GM18907 (cell line): ENCODE data around the gene HPS4.

Source experiments
- ATAC-seq: cut with Tn5 transposase; IDR thresholded peaks from one replicate; pipeline ENCODE4 v1.9.1; 2021; ENCODE audit warnings: mild to moderate bottlenecking, moderate library complexity; ENCODE audit not compliant: unreplicated experiment

The HPS4 gene

GRCh38 chr22:26499188-26499703 lies 15.7 kb upstream of the HPS4 start:
- no peak for ATAC-seq

DNA sequence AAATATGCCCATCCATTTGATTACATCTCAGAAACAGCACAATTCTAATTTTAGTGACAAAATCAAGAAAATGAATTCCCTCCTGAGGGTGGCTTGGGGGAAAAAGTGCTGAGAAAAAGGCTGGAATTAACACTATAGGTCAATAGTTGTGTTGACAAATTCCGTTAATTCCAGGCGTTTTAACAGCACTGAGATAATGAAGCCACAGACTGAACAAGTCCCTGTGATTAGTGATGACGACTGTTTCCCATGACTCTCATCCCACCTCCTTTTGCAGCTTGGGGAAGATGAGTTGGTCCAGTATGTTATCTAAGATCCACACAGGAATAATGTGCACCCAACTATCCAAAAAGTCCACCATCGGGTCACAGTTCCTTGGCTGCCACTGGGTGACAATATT lies 12.9 kb upstream of the HPS4 start:
- no peak for ATAC-seq

GRCh38 chr22:26494506-26494905 lies 10.9 kb upstream of the HPS4 start:
- no peak for ATAC-seq

DNA sequence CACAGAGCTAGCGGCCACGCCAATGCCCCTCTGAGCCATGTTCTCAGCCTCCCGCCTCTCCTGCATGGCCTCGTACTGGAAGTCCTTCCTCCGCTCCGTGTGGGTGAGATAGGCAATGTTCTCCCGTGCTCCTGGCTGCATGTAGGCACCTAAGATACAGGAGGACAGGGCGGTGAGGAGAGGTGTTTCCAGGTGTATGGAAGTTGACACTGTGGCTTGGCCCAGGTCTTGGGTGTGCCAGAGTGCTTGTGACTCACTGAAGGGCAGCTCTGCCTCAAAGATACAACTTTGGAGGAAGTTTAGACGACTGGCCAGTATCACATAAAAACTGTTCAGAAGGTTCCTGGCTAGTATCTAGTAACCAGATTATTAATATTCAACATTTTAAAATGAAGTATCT lies 8.6 kb upstream of the HPS4 start:
- ATAC-seq, result no peak

- ATAC-seq, result no peak
Observed at GRCh38 chr22:26489447-26490036, 6.0 kb upstream of the HPS4 start.

DNA sequence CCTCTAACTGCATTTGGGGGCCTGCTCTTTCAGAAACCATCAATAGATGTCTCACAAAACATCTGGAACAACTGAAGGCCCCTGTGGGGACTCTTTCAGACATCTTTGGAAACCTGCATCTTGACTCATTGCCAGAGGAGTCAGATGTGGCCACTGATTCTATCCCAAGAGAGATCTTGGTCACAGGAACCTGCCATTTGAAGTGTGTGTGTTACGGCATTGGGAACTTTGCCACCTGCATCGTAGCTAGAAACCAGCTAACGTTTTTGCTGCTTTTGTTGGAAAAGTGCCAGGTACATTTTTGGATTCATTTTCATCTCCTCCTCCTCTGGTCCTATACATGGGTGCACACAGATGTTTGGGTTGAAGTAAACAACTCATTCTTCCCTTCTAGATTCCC lies 4.4 kb upstream of the HPS4 start:
- ATAC-seq, result no peak

DNA sequence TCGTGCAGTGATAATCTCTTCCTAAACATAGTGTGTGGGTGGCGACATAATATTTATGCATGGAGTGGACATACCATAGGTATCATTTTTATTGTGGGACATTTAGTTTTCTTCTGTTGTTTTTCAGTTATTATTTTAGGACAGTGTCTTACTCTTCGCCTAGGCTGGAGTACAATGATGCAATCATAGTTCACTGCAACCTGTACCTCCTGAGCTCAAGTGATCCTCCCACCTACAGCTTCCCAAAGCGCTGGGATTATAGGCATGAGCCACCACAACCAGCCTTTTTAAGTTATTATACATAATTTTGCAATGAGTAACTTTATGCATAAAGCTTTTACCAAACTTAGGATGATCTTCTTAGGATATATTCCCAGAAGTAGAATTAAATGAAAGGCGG lies 2.8 kb upstream of the HPS4 start:
- ATAC-seq, result no peak

- ATAC-seq, result no peak
Observed at GRCh38 chr22:26485806-26486390, 2.3 kb upstream of the HPS4 start.

DNA sequence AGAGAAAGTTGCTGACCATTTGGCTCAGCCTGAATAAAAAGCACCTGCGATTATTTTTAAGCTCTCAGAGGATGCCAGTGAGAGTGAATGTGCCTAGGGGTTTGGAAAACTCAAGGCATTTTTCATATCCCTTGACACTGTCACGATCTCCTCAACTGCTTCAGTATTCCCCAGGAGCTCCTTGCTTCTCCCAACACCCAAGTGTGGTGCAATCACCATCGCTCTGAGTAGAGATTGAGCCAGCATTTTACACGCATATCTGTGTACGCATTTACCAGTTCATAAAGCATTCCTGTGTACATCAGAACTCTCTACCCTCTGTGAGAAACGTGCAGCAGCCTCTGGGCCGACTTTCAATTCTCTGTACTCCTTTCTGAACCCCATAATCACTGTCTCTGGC lies 1.4 kb upstream of the HPS4 start:
- no peak for ATAC-seq

- no peak for ATAC-seq
Observed at GRCh38 chr22:26484360-26484706, 750 bp upstream of the HPS4 start.

DNA sequence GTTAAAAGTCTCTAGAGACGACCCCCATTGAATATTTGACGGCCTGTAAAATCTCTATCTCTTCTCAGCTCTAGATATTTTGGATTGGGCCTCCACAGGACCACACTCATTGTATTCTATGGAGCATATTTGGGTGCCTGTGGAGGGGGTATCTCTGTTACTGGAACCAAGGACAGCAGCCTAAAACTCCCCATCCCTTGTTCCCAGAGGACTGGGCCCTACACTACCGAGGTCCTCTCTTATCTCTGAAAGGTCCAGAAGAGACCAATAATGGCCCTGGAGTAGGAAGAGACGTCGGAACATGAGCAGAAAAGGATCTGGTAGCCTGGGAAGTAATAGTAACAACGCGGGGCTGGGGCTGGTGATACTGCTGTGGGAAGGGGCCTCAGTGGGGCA lies 542 bp downstream of the HPS4 start:
- peak; percentile 15 for ATAC-seq

GRCh38 chr22:26482161-26482560 lies 1.4 kb downstream of the HPS4 start:
- no peak for ATAC-seq

DNA sequence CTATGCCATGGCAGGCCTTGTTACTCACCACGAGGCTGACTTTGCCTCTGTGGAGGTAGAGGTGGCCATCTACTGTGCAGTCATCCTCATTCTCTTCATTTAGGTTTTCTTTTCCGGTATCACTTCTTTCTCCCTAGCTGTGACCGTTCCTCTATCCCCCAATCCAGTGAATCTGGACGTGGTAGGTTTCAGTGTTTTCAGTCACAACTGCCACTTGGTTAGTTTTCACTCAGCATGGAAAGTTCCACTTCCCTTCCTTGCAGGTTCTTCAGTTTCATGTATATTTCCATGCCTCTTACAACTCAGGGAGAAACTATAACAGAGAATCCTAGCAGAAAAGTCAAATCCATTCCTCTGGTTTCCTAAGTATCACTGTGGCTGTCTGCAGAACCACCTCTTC lies 1.9 kb downstream of the HPS4 start:
- ATAC-seq, result no peak

GRCh38 chr22:26481112-26481693 lies 2.4 kb downstream of the HPS4 start:
- ATAC-seq, result no peak

GRCh38 chr22:26480611-26480932 lies 3.0 kb downstream of the HPS4 start:
- ATAC-seq, result no peak

- ATAC-seq, result no peak
Observed at GRCh38 chr22:26479792-26480610, 3.6 kb downstream of the HPS4 start.

DNA sequence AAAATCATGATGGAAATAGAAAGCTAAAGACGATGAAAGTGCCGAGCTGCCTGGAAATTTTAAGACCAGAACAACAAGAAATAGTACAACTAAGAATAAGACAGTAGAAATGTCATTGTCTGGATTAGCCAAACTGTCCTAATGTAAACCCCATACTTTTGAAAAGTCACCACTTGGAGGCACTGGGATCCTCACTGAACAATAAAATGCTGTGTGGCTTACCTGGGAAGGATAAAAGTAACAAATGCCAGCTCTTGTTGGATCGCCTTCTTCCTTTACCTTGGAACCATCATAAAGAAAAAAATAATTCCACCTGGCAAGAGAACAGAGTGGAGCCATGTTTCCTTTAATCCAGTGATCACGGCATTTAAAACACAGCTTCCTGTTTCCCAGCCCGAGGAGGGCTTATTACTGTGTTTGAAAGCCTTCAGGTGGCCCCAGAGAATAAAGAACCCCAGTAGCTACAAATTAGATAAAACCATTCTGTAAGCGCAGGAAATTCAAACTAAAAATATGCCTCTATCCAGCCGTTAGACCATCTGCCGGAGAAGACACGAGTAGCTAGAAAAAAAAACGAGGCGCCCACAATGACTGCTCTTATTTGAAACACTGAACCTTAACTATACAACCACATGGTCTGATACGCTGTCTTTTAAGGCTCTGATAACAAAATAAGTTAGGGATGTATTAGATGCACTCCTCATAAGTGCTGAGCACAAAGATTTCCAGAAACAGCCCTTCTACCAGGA lies 4.4 kb downstream of the HPS4 start:
- ATAC-seq, result no peak

DNA sequence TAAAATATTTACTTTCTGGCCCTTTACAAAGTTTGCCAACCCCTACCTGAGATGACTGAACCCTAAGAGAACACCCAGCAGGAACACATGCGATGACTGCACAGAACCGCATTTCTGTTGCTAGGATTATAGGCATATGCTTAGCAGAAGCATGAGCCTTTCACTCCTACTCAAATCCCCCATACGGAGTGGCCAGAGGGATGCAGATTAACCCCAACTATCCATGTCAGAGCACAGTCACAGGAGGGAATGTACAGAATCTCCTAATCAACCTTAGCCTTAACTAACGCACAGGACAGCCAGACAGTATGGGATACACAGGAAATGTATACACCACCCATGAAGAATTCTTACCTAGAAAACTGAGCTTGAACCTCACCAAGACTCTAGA lies 6.2 kb downstream of the HPS4 start:
- ATAC-seq, result no peak

GRCh38 chr22:26476705-26477340 lies 6.8 kb downstream of the HPS4 start:
- ATAC-seq, result no peak

GRCh38 chr22:26474682-26475081 lies 8.9 kb downstream of the HPS4 start:
- ATAC-seq, result no peak

GRCh38 chr22:26471522-26471921 lies 12.1 kb downstream of the HPS4 start:
- no peak for ATAC-seq
